GM19099 (cell line): ENCODE measurements around the gene BCL2L2.
A peak's percentile ranks its signal among the peaks of the same experiment; 100 is the strongest.

Experiments
- POLR2A ChIP-seq: IDR thresholded peaks from 3 replicates; pipeline ENCODE4 v1.6.1; 2011; ENCODE audit warnings: low read depth; ENCODE audit not compliant: insufficient read length; ENCODE audit errors: extremely low read depth

Gene BCL2L2

DNA sequence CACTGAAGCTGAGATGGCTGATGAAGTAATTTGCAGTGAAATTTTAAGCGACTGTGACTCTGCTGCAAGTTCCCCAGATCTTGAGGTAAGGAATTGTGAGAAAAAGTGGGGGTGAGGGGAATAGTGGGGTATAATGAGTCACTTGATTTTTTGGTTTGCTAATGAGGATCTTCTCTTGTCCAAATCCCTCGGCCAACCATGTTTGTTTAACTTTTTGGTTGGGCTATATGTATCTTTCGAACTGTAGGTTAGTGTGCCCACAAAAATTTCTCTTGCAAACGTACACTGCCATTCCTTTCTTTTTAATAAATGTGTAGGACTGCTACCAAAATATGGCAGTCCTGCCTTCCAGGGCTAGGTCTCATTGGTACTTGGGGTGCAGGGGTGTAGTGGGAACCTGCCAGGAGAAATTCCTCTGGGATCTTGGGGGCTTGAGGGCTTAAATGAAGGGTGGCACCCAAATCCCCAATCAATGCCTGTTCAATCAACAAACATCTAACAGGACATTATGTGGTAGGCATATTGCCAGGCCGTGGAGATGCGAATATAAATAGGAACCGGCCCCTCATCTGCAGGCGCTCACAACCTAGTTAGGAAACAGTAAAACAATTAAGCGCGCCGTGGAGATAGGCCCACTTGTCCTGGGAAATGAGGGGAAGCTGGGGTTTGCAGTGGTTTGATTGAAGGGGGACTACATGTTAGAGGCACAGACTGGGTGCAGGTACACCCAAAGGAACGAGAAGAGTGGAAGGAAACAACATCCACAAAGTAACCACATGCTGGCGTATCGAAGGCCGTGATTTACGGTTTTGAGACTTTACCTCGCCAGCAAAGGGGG is 13.3 kb downstream of the BCL2L2 start:
- no peak for TF ChIP-seq POLR2A

DNA sequence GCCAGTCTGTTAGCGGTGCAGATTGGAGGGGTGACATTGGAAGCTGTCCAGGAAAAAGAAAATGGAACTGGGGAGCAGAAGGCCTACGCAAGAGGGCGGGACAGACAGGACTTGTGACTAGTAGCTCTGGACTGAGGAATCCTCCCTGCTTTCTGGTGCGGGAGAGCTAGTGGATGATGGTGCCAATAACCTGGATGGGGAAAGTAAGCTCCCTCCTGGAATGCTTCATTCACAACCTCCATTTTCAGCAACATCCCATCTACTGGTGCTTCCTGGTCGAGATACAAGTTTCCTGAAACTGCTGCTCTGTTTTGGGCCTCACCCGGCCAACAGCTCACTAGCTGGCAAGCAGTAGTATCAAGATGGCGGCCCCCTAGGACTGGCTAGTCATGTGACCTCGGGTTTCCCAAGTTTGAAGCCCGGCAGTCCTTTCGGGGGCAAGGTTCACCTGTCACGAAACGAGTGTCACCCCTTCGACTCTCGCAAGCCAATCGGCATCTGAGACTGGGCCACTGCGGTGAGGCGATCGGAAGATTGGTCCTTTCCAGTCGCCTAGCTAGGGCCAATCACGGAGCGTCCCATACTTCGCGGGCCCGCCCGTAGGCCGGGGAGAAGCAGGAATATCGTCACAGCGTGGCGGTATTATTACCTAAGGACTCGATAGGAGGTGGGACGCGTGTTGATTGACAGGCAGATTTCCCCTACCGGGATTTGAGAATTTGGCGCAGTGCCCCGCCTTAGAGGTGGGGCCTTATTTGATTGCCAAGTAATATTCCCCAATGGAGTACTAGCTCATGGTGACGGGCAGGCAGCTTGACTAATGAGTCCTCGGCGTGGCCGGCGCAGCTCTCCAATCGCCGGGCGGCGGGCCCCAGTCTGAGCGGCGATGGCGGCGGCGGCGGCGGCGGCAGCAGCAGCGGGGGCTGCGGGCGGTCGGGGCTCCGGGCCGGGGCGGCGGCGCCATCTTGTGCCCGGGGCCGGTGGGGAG is 14.2 kb downstream of the BCL2L2 start, which contains the start of gene PABPN1:
PABPN1 (plus strand) TSS at position 874 of the 988 bp plus-strand sequence; CDS start at position 887, 13 bp downstream.
- peak; percentile 72 for TF ChIP-seq POLR2A

DNA sequence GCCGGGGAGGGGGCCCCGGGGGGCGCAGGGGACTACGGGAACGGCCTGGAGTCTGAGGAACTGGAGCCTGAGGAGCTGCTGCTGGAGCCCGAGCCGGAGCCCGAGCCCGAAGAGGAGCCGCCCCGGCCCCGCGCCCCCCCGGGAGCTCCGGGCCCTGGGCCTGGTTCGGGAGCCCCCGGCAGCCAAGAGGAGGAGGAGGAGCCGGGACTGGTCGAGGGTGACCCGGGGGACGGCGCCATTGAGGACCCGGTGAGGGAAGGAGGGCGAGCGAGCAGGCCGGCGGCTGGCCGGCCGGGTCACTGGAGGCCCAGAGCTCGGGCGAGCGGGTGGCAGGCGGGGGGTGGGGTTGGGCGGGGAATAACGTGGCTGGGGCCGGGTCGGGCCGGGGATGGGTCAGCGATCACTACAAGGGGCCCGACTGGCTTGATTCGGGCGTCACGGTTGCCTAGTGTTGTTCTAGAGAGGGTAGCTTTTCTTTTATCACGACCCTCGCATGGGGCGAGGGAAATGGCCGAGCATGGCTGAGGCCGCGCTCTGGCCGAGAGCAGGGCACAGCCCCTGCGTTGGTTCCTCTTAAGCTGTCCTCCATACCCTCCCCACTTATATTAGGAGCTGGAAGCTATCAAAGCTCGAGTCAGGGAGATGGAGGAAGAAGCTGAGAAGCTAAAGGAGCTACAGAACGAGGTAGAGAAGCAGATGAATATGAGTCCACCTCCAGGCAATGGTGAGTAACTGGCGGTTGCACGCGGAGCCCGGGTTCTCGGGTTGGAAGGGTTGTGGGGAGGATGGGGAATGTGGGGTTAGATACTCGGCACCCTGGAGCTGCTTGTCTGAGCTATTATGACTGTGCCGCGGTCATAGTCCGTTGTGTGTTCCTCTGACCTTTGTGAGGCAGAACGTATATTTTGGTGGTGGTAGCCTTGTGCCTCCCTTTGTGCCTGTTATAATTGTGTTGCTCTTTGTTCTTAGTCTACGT is 15.2 kb downstream of the BCL2L2 start:
- peak; percentile 19 for TF ChIP-seq POLR2A

DNA sequence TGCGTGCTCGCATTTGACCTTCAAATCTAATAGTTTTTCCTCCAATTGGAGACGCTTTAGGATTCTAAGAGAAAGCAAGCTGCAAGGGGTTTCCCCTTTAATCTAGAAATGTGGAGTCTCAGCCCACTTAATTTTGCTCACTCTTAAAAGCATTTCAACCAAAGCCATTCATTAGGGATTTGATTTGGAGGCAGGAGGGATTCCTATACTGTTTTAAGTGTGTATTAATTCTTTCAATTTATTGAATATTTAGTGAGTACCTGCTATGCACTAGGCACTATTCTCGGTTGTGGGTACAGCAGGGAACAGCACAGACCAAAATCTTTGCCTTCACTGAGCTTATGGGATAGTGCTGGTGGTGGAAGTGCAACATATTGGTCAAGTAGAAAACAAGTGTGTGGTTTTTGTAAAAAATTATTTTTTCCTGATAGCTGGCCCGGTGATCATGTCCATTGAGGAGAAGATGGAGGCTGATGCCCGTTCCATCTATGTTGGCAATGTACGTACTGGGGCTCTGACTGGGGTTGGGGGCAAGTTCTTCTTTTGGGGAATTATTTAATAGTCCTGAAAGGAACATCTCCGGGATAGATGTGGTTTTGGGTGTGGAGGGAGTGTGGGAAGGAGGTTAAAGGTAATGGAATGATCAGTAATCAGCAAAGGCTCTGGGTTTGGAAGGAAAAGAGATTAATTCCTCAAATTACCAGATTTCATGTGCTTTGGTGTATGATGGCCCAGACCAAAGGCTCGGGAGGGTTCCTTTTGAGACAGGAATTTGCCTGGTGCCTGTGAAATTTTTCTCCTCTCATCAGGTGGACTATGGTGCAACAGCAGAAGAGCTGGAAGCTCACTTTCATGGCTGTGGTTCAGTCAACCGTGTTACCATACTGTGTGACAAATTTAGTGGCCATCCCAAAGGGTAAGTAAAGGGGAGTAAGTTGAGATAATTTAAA is 16.2 kb downstream of the BCL2L2 start:
- no peak for TF ChIP-seq POLR2A

DNA sequence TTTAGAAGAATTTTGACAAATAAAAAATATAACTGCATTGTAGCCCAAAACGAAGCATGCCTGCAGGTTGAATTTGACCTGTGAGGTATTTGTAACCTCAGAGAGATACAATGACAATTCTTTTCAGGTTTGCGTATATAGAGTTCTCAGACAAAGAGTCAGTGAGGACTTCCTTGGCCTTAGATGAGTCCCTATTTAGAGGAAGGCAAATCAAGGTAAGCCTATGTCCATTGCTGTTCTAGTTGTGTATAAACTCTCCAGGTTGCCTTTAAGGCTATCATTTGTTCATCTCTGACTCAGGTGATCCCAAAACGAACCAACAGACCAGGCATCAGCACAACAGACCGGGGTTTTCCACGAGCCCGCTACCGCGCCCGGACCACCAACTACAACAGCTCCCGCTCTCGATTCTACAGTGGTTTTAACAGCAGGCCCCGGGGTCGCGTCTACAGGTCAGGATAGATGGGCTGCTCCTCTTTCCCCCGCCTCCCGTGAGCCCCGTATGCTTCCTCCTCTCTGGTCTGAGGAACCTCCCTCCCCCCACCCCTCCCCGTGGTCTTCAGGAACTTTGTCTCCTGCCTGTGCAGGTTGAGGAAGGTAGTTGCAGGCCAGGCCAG is 17.3 kb downstream of the BCL2L2 start:
- TF ChIP-seq POLR2A = no peak

DNA sequence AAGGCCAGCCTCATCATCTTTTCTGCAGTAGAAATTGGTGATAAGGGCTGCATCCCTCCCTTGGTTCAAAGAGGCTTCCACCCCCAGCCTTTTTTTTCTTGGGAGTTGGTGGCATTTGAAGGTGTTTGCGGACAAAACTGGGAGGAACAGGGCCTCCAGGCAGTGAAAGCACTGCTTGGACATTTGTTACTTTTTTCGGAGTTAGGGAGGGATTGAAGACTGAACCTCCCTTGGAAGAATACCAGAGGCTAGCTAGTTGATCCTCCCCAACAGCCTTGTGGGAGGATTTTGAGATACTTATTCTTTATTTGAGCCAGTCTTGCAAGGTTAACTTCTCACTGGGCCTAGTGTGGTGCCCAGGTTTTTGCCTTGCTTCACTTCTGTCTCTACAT is 17.8 kb downstream of the BCL2L2 start:
- no peak for TF ChIP-seq POLR2A

DNA sequence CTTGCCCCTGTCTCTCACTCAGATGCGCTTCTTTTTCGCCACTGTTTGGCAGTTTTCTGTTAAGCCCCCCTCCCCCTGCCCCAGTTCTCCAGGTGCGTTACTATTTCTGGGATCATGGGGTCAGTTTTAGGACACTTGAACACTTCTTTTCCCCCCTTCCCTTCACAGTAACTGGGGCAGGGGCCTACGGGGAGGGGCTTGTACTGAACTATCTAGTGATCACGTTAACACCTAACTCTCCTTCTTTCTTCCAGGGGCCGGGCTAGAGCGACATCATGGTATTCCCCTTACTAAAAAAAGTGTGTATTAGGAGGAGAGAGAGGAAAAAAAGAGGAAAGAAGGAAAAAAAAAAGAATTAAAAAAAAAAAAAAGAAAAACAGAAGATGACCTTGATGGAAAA is 18.4 kb downstream of the BCL2L2 start:
- TF ChIP-seq POLR2A = no peak

DNA sequence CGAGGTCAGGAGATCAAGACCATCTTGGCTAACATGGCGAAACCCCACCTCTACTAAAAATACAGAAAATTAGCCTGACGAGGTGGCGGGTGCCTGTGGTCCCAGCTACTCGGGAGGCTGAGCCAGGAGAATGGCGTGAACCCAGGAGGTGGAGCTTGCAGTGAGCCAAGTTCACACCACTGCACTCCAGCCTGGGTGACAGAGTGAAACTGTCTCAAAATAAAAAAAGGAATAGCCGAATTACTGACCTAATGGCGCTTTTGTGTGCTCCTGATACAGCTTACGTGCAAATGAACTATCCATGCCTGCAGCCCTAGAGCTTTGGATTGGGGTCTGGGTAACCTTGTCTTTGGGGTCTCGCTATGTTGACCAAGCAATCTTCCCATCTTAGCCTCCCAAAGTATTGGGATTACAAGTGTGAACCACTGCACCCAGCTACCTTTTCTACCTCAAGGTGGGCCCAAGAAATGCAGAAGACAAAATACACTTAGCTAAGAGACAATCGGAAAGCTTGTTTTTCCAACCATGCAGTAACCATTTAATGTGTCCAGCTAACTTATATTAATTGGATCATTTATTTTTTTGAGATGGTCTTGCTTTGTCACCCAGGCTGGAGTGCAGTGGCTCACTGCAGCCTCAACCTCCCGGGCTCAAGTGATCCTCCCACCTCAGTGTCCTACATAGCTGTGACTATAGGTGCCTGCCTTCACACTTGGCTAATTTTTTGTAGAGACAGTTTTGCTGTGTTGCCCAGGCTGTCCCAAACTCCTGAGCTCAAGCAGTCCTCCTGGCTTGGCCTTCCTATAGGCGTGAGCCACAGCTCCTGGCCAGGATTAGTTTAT is 20.1 kb downstream of the BCL2L2 start:
- peak; percentile 27 for TF ChIP-seq POLR2A

DNA sequence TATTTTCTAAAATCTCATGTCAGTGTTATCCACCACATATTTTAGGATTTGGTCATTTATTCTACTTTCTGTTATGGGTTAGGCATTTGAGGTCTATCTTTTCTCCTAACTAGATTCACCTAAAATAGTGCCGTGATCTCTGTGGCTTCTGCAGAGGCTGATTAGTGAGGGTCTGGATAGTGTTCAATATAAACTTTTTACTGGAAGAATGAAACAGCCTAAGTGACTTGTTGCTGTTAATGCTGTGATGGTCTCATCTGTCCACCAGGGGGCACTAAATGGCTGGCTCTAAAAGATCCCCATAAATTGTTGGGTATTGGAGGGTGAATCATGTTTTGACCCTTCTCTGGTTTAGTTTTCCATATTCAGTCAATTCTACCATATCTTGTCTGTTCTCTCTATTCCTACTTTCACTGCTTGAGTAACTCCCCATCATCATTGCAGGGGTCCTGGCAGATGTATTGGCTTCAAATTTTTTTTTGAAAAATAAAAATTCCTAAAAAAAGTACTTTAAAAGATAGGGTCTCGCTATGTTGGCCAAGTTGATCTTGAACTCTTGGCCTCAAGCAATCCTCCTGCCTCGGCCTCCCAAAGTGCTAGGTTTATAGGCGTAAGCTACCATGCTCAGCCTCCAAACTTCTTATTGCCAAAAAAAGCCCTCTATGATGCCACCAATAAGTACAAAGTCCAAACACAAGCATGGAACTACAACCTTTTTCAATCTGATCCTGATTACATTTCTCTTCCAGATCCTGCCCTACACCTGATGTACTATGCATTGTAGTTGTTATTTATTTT is 21.5 kb downstream of the BCL2L2 start:
- TF ChIP-seq POLR2A = no peak

DNA sequence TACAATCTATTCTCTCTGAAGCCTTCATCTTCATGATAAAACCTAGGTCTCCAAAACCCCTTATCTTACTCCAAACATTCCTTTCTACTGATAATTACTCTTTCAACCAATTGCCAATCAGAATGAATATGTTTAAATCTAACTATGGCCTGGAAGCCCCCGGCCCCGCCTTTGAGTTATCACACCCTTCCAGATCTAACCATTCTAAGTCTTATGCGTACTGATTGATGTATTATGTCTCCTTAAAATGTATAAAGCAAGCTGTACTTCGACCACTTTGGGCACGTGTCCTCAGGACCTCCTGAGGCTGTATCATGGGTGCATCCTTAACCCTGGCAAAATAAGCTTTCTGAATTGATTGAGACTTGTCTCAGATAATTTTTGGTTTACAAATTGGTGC is 29.0 kb downstream of the BCL2L2 start:
- no peak for TF ChIP-seq POLR2A
